Measurements from ENCODE around the gene PADI1. TPM values are rescaled to one million over a fixed set of nuclear protein-coding genes. Genes with fewer than 3 reads are reported as not detected.
"Not testable (repeated sequence)": the region's sequence is repeated elsewhere in the genome, so short reads cannot be mapped to it uniquely, and the experiment has no call there.

Gene PADI1
- total RNA-seq, 4 donors from 2014 or later: not detected

- peaks cover 0 to 18% (median 1%) of the 10 kb centered on the region in 4 donors for H3K4me1 ChIP-seq
- no peaks in the 10 kb centered on the region for H3K9me3 ChIP-seq
- H3K36me3 ChIP-seq: no peaks in the 10 kb centered on the region
- peak overlapping the region in 1 of 4 donors; percentile 38 for H3K27ac ChIP-seq
- no peak overlapping the region for H3K4me3 ChIP-seq
- H3K27me3 ChIP-seq: no peaks in the 10 kb centered on the region
- peak; percentile 83 to 96 (median 90) for DNase-seq
- TF ChIP-seq CTCF (IDR thresholded peaks at IDR 0.05) (peak; percentile 78 to 95 (median 91)), POLR2A (IDR thresholded peaks at IDR 0.05) (no peak)
Measured at GRCh38 chr1:17236779-17237560, 32.0 kb downstream of the PADI1 start.

- Histone ChIP-seq H3K36me3 (no peaks in the 10 kb centered on the region), H3K4me1 (peaks cover 0 to 18% (median 1%) of the 10 kb centered on the region in 4 donors), H3K4me3 (no peak overlapping the region), H3K27me3 (no peaks in the 10 kb centered on the region), H3K9me3 (no peaks in the 10 kb centered on the region), H3K27ac (peak overlapping the region in 1 of 4 donors; percentile 38)
- TF ChIP-seq CTCF (IDR thresholded peaks at IDR 0.05) (peak in 1 of 6 experiments; percentile 4), POLR2A (IDR thresholded peaks at IDR 0.05) (no peak)
- DNase-seq: no peak
Measured at GRCh38 chr1:17237561-17237903, 32.6 kb downstream of the PADI1 start.

GRCh38 chr1:17239420-17239819, 34.5 kb downstream of the PADI1 start:
- no peaks in the 10 kb centered on the region for H3K36me3 ChIP-seq
- H3K27ac ChIP-seq: no peak overlapping the region
- peaks cover 0 to 5% (median 0%) of the 10 kb centered on the region in 4 donors for H3K4me1 ChIP-seq
- TF ChIP-seq CTCF (IDR thresholded peaks at IDR 0.05) (no peak), POLR2A (IDR thresholded peaks at IDR 0.05) (no peak)
- H3K4me3 ChIP-seq: no peak overlapping the region
- no peaks in the 10 kb centered on the region for H3K9me3 ChIP-seq
- peak in 1 of 3 donors; percentile 71 for DNase-seq
- no peaks in the 10 kb centered on the region for H3K27me3 ChIP-seq

DNA sequence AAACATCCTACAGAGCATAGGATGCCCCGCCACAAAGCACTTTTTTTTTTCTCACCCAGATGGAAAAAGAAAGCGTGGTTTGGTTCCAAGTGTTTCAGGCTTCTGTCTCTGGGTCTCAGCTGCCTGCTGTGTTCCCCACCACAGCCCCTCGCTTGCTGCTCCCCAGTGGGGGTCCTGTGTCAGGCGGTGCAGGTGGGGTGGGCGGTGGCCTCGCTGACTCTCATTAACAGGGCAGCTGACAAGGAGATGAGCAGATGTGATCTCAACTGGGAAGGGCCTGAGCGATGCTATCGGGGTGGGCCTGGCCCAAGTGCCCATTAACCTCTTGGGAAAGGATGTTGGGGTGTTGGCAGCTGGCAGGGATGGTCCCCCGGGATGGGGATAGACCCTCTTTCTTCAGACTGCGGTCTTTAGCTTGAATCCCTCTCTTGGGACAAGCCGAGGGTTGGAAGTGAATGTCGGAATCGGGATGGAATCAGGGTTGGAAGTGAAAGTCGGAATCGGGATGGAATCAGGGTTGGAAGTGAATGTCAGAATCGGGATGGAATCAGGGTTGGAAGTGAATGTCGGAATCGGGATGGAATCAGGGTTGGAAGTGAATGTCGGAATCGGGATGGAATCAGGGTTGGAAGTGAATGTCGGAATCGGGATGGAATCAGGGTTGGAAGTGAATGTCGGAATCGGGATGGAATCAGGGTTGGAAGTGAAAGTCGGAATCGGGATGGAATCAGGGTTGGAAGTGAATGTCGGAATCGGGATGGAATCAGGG, 36.3 kb downstream of the PADI1 start:
- H3K27me3 ChIP-seq, H3K9me3 ChIP-seq, H3K4me3 ChIP-seq, H3K4me1 ChIP-seq, H3K27ac ChIP-seq, DNase-seq, H3K36me3 ChIP-seq: not testable (repeated sequence)

GRCh38 chr1:17241780-17242074, 36.8 kb downstream of the PADI1 start:
- H3K36me3 ChIP-seq, H3K9me3 ChIP-seq, H3K4me1 ChIP-seq, H3K4me3 ChIP-seq, H3K27ac ChIP-seq, H3K27me3 ChIP-seq, DNase-seq: not testable (repeated sequence)

- Histone ChIP-seq H3K27me3 (no peaks in the 10 kb centered on the region), H3K4me3 (no peak overlapping the region), H3K36me3 (no peaks in the 10 kb centered on the region), H3K4me1 (no peaks in the 10 kb centered on the region), H3K27ac (no peak overlapping the region), H3K9me3 (no peaks in the 10 kb centered on the region)
- no peak for DNase-seq
- TF ChIP-seq CTCF (IDR thresholded peaks at IDR 0.05) (no peak), POLR2A (IDR thresholded peaks at IDR 0.05) (no peak)
Measured at GRCh38 chr1:17243274-17243673, 38.3 kb downstream of the PADI1 start.
